Activated CD4-positive, alpha-beta T cell treated with anti-CD3 and anti-CD28 coated beads for 36 hours (primary cell): Measurements from ENCODE around the gene MED13L. TPM values are rescaled to one million over a fixed set of nuclear protein-coding genes. Genes with fewer than 3 reads are reported as not detected.
"Not testable (repeated sequence)": the region's sequence is repeated elsewhere in the genome, so short reads cannot be mapped to it uniquely, and the experiment has no call there.

Experiments
- ATAC-seq: fragments of 200-7000 bp; cut with Tn5 transposase; one replicate; pipeline ENCODE4 v1.10.0; 2021; ENCODE audit warnings: mild to moderate bottlenecking, moderate library complexity
- CTCF ChIA-PET: fragments of 350-600 bp; sonication (Branson Sonifier 250); formaldehyde crosslinking; loops from one replicate; lab custom pipeline; 2021; ENCODE audit warnings: antibody characterized with exemption; lab: Charles Lee
- POLR2A ChIA-PET: fragments of 350-600 bp; sonication (Branson Sonifier 250); formaldehyde crosslinking; loops from one replicate; lab custom pipeline; 2021; ENCODE audit warnings: antibody characterized with exemption, inconsistent platforms; lab: Charles Lee
- DNase-seq: peaks from one replicate; pipeline ENCODE4 v3.0.0-alpha.2; 2020
- H3K27ac Mint-ChIP-seq: one replicate; pipeline ENCODE4 v1.8.0; 2021; ENCODE audit warnings: mixed read lengths
- H3K27me3 Mint-ChIP-seq: one replicate; pipeline ENCODE4 v1.8.0; 2021; ENCODE audit warnings: mixed read lengths
- H3K36me3 Mint-ChIP-seq: one replicate; pipeline ENCODE4 v1.8.0; 2021; ENCODE audit warnings: low read depth, mixed read lengths
- H3K4me1 Mint-ChIP-seq: one replicate; pipeline ENCODE4 v1.8.0; 2021; ENCODE audit warnings: mixed read lengths
- H3K4me3 Mint-ChIP-seq: one replicate; pipeline ENCODE4 v1.8.0; 2021; ENCODE audit warnings: mild to moderate bottlenecking, moderate library complexity, mixed read lengths
- H3K9me3 Mint-ChIP-seq: one replicate; pipeline ENCODE4 v1.8.0; 2021; ENCODE audit warnings: low read depth, mixed read lengths
- intact Hi-C, 2 experiments: fragments of 100-400 bp; cut with DNase I in 1 of 2; cut with micrococcal nuclease in 1 of 2; formaldehyde crosslinking; loops; one replicate each; pipeline versions ENCODE4 v1.14.2 to v1.15.1; 2022 to 2024; cut with DNase I, micrococcal nuclease
- total RNA-seq, 2 experiments: library from RNA; stranded (reverse); gene quantifications; one replicate each; pipeline ENCODE4 v1.2.3, GENCODE V29; 2021

The MED13L gene
- total RNA-seq, 2 experiments from 2014 or later = 38.5 to 41.9 TPM

DNA sequence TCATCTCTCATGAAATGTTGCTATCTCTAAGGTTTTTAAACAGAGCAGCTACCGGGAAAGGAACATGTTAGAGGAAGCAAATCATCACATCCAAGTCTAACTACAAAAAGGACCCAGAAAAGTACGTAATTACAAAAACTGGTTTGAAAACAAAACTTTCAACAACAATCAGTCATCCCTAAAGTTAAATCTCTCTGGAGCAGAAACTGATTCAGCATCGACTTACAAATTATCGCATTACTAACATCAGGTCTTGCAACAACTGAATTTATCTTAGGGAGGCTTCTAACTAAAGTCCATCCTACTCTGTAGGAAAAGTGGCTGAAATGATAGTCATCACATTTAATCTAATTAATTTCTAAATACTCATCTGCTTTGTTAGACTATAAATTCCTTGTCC is 137.0 kb downstream of the MED13L start:
- no peak for DNase-seq
- ATAC-seq = no peak
- CTCF ChIA-PET = interaction anchor here (0.7 to 2.4 kb wide), 14 partner anchors 10 to 568 kb away, joined by 3 to 12 read pairs (median 5); no protein-coding TSS in a partner anchor
- intact Hi-C loops = loop anchor here in 1 of 2 experiments (5.0 kb wide), 3 partner anchors 57 to 457 kb away; partner anchors contain the start of gene MED13L
- no peaks in the 10 kb centered on the region for H3K9me3 Mint-ChIP-seq
- H3K4me3 Mint-ChIP-seq = no peak overlapping the region
- H3K27me3 Mint-ChIP-seq = no peaks in the 10 kb centered on the region
- peak overlapping the region; percentile 65 for H3K27ac Mint-ChIP-seq
- H3K36me3 Mint-ChIP-seq = no peaks in the 10 kb centered on the region
- POLR2A ChIA-PET = no interaction called here
- peaks cover 74% of the 10 kb centered on the region for H3K4me1 Mint-ChIP-seq

DNA sequence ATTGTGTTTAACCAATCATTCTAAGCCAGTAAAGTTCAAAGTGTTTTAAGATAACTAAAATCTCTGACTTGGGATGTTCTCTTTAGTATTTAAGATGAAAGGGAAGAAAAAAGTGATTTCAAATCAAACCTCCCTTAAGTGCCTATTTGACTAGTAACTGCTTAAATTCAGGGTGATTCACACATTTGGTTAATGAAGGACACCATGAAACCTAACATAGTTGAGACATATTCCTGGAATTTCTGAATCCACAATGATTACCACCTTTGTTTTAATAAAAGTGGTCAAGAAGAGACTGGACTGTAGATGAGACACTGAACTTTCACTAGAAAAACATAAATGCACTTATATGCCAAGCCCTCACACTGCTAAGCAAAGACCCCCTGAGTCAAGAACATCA is 138.7 kb downstream of the MED13L start:
- Mint-ChIP-seq H3K4me1 (peaks cover 73% of the 10 kb centered on the region), H3K4me3 (no peak overlapping the region), H3K27ac (peak overlapping the region; percentile 16), H3K36me3 (no peaks in the 10 kb centered on the region), H3K9me3 (no peaks in the 10 kb centered on the region), H3K27me3 (no peaks in the 10 kb centered on the region)
- ATAC-seq (peak; percentile 21), DNase-seq (no peak)
- POLR2A ChIA-PET = no interaction called here
- intact Hi-C loops = loop anchor here in 1 of 2 experiments (5.0 kb wide), 2 partner anchors 34 to 56 kb away; no protein-coding TSS in a partner anchor
- CTCF ChIA-PET = interaction anchor here (0.6 to 4.0 kb wide), 5 partner anchors 12 to 98 kb away, joined by 3 to 15 read pairs (median 5); no protein-coding TSS in a partner anchor

DNA sequence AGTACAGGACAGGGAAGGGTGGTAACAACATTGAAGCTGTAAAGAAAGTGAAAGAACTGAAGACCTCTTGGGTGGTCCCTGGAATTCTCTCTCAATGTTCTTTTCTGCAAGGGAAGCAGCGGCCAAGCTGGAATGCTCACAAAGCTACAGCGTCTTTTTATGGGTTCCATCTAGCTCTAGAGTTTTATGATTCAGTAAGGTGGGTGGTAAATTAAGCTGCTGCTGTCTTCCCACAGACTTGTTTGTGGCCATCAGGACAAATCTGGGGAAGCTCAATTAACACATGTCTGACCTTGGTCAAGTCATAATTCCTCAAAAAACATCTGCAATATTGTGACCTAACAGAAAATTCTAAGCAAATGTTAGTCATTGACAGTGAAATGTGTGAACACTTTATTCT is 139.1 kb downstream of the MED13L start:
- intact Hi-C loops = loop anchor here in 1 of 2 experiments (5.0 kb wide), 2 partner anchors 34 to 56 kb away; no protein-coding TSS in a partner anchor
- CTCF ChIA-PET = interaction anchor here (1.3 to 4.0 kb wide), 5 partner anchors 12 to 98 kb away, joined by 3 to 15 read pairs (median 5); no protein-coding TSS in a partner anchor
- POLR2A ChIA-PET = no interaction called here
- Mint-ChIP-seq H3K4me3 (no peak overlapping the region), H3K36me3 (no peaks in the 10 kb centered on the region), H3K27me3 (no peaks in the 10 kb centered on the region), H3K9me3 (no peaks in the 10 kb centered on the region), H3K4me1 (peaks cover 73% of the 10 kb centered on the region), H3K27ac (no peak overlapping the region)
- DNase-seq (no peak), ATAC-seq (no peak)

DNA sequence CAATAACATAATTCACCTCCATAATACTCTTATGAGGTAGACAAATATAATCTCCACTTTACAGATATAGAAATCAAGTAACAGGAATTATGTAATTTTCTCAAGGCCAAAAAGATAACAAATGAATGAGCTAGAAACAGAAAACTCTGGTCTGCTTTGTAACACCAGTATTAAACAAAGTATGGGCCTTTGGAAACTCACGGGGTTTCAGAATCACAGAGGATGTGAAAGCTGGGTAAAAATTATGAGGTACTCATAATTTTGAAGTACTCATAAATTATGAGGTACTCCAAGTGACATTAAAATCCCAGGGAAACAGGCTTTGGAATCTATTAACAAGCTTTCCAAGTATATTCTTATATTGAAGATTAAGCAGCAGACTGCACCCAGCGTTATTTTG is 140.2 kb downstream of the MED13L start:
- no peak overlapping the region for H3K4me3 Mint-ChIP-seq
- H3K27ac Mint-ChIP-seq = peak overlapping the region; percentile 86
- peaks cover 77% of the 10 kb centered on the region for H3K4me1 Mint-ChIP-seq
- H3K36me3 Mint-ChIP-seq = no peaks in the 10 kb centered on the region
- DNase-seq (no peak), ATAC-seq (no peak)
- no peaks in the 10 kb centered on the region for H3K27me3 Mint-ChIP-seq
- ChIA-PET CTCF (interaction anchor here (1.3 to 4.0 kb wide), 9 partner anchors 11 to 99 kb away, joined by 3 to 15 read pairs (median 4); no protein-coding TSS in a partner anchor), POLR2A (no interaction called here)
- intact Hi-C loops = loop anchor here in 1 of 2 experiments (5.0 kb wide), 2 partner anchors 35 to 55 kb away; no protein-coding TSS in a partner anchor
- H3K9me3 Mint-ChIP-seq = no peaks in the 10 kb centered on the region

DNA sequence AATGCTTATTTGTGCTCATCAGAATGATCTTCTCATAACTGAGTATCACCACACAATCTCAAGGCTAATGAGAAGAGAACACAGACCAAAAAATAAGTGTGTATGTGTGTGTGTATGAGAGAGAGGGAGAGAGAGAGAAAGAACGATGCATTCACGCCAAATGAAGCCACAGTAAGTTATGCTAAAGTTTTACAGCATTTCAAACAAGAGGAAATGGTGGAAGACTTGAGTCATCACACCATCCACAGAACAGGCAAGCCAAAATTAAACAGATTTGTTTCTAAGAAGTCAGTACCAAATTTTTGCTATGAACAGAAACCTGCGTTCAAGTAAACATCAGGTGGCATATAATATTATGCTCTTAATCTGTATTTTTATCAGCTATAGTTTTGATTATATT is 141.2 kb downstream of the MED13L start:
- peaks cover 76% of the 10 kb centered on the region for H3K4me1 Mint-ChIP-seq
- no peaks in the 10 kb centered on the region for H3K27me3 Mint-ChIP-seq
- DNase-seq (no peak), ATAC-seq (peak; percentile 70)
- ChIA-PET POLR2A (no interaction called here), CTCF (interaction anchor here (0.6 to 4.0 kb wide), 6 partner anchors 14 to 100 kb away, joined by 3 to 15 read pairs (median 3); no protein-coding TSS in a partner anchor)
- intact Hi-C loops = loop anchor here (1.0 to 5.0 kb wide), 3 partner anchors 36 to 76 kb away; no protein-coding TSS in a partner anchor
- no peaks in the 10 kb centered on the region for H3K9me3 Mint-ChIP-seq
- peak overlapping the region; percentile 52 for H3K4me3 Mint-ChIP-seq
- H3K27ac Mint-ChIP-seq = peak overlapping the region; percentile 94
- H3K36me3 Mint-ChIP-seq = no peaks in the 10 kb centered on the region

DNA sequence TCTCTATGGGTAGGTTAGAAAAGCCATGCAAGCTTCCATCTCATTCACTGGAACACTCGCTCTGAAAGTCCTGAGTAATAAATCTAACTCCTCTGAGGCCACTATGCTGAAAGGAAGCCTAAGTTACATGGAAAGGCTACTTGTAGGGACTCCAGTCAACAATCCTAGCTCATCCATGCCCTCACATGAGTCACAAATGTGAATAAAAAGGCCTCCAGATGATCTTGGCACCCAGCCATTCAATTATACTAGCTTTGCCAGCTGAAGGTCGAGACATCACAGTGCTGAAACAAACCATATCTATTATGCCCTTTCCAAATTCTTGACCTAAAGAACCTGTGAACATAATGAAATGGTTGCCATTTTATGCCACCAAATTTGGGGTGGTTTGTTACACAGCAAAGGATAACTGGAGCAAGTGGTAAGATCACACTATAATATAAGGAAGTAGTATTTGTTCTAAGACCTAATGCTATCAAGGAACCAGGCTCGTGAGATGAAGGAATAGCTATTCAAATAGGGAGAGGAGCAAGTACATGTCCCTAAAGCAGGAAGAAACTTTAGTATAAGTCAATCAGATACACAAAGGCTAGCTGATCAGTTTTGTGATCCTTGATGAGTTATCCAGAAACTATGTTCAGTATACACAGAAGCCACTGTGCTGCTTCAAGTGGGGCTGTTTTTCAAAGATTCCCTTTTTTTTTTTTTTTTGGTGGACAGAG is 142.1 kb downstream of the MED13L start:
- intact Hi-C loops = loop anchor here (1.0 to 5.0 kb wide), 5 partner anchors 10 to 69 kb away; no protein-coding TSS in a partner anchor
- CTCF ChIA-PET = interaction anchor here (0.6 to 4.0 kb wide), 3 partner anchors 28 to 101 kb away, joined by 4 to 15 read pairs (median 5); no protein-coding TSS in a partner anchor
- no peaks in the 10 kb centered on the region for H3K9me3 Mint-ChIP-seq
- no peaks in the 10 kb centered on the region for H3K36me3 Mint-ChIP-seq
- DNase-seq (no peak), ATAC-seq (peak; percentile 34)
- peak overlapping the region; percentile 47 for H3K27ac Mint-ChIP-seq
- POLR2A ChIA-PET = interaction anchor here (0.6 kb wide), 1 partner anchor 38 kb away, joined by 4 read pairs; no protein-coding TSS in a partner anchor
- peaks cover 79% of the 10 kb centered on the region for H3K4me1 Mint-ChIP-seq
- no peaks in the 10 kb centered on the region for H3K27me3 Mint-ChIP-seq
- no peak overlapping the region for H3K4me3 Mint-ChIP-seq

DNA sequence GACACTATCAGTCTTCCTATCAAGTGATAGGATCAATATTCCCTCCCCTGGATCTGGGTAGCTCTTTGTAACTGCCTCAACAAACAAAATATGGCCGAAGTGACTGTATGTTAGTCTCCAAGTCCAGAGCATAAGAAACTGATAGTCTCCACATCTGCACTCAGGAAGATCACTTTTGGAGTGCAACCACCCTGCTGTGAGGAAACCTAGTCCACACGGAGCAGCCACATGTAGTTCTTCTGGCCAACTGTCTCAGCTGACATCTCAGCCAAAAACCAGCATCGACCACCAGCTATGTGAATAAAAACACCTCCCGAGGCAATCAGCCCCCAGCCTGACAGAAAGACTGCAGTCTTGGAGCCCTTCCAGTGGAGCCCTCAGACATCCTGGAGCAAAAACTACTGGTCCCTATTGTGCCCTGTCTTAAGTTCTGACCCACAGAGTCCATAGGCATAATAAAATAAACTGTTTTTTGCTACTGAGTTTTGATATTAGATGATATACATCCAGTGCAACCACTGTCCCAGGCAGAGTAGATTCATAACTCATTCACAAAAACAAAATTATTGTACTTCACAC is 143.8 kb downstream of the MED13L start:
- DNase-seq (no peak), ATAC-seq (no peak)
- POLR2A ChIA-PET = no interaction called here
- peaks cover 84% of the 10 kb centered on the region for H3K4me1 Mint-ChIP-seq
- no peaks in the 10 kb centered on the region for H3K36me3 Mint-ChIP-seq
- CTCF ChIA-PET = interaction anchor here (1.5 kb wide), 1 partner anchor 33 kb away, joined by 4 read pairs; no protein-coding TSS in a partner anchor
- no peak overlapping the region for H3K4me3 Mint-ChIP-seq
- no peaks in the 10 kb centered on the region for H3K9me3 Mint-ChIP-seq
- peak overlapping the region; percentile 3 for H3K27ac Mint-ChIP-seq
- no peaks in the 10 kb centered on the region for H3K27me3 Mint-ChIP-seq
- intact Hi-C loops = loop anchor here in 1 of 2 experiments (1.0 to 2.0 kb wide), 2 partner anchors 9 to 67 kb away; no protein-coding TSS in a partner anchor

DNA sequence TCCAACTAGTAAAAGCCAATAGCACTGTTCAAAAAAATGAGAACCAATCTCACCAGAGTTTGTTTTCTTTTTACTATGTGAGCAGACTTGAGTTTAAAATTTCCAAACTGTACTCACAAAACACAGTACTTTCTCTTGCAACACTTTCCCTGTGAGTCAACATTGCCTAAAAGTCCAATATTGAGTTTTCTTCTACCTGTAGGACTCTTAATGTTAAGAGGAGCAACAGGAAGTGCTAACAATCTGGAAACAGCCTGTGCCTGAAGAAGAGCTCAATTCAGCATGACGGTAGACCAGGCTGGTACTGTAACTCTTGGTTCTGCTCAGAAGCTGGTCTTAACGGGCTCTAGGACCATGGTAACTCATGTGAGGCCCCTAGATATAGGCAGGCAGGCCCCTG is 144.3 kb downstream of the MED13L start:
- POLR2A ChIA-PET = no interaction called here
- Mint-ChIP-seq H3K4me1 (peaks cover 80% of the 10 kb centered on the region), H3K4me3 (no peak overlapping the region), H3K27ac (peak overlapping the region; percentile 3), H3K9me3 (no peaks in the 10 kb centered on the region), H3K36me3 (no peaks in the 10 kb centered on the region), H3K27me3 (no peaks in the 10 kb centered on the region)
- intact Hi-C loops = loop anchor here in 1 of 2 experiments (1.0 kb wide), 1 partner anchor 9 kb away; no protein-coding TSS in a partner anchor
- DNase-seq (no peak), ATAC-seq (peak; percentile 49)
- CTCF ChIA-PET = interaction anchor here (1.3 to 1.5 kb wide), 2 partner anchors 12 to 33 kb away, joined by 3 to 4 read pairs; no protein-coding TSS in a partner anchor

DNA sequence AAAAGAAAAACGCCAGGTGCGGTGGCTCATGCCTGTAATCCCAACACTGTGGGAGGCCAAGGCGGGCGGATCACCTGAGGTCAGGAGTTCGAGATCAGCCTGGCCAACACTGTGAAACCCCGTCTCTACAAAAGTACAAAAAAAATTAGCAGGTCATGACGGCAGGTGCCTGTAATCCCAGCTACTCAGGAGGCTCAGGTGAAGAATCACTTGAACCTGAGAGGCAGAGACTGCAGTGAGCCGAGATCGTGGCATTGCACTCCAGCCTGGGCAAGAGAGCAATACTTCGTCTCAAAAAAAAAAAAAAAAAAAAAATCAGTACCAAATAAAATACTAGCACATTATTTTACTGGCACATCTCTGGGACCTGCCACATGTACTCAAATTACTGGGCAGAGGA is 145.5 kb downstream of the MED13L start:
- CTCF ChIA-PET = interaction anchor here (1.3 kb wide), 1 partner anchor 11 kb away, joined by 3 read pairs; no protein-coding TSS in a partner anchor
- POLR2A ChIA-PET, H3K27me3 Mint-ChIP-seq, H3K9me3 Mint-ChIP-seq, H3K4me3 Mint-ChIP-seq, H3K27ac Mint-ChIP-seq, ATAC-seq, intact Hi-C loops, H3K36me3 Mint-ChIP-seq, DNase-seq: not testable (repeated sequence)
- peaks cover 81% of the 10 kb centered on the region for H3K4me1 Mint-ChIP-seq

DNA sequence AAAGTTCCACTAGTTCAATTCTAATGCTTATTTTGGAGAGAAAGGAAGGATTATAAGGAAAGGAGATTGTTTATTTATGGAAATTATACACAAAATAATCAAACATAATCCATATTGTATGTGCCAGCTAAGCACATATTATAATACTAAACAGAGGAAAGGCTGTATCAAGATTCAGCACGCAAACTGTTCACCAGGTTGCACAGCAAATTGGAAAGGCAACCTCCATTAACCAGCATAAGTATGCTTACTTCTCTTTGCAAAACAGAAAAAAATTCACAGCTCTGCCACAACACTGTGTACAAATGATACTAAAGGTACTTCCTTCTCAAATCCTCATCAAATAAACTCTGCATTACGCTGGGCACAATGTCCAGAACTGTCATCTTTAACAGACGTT is 146.3 kb downstream of the MED13L start:
- H3K4me3 Mint-ChIP-seq = no peak overlapping the region
- intact Hi-C loops = no loop called here
- H3K4me1 Mint-ChIP-seq = peaks cover 77% of the 10 kb centered on the region
- no peaks in the 10 kb centered on the region for H3K27me3 Mint-ChIP-seq
- H3K27ac Mint-ChIP-seq = no peak overlapping the region
- no peaks in the 10 kb centered on the region for H3K9me3 Mint-ChIP-seq
- no peak for ATAC-seq
- POLR2A ChIA-PET = no interaction called here
- H3K36me3 Mint-ChIP-seq = peaks cover 3% of the 10 kb centered on the region
- no peak for DNase-seq
- CTCF ChIA-PET = interaction anchor here (0.8 kb wide), 1 partner anchor 227 kb away, joined by 3 read pairs; no protein-coding TSS in a partner anchor

DNA sequence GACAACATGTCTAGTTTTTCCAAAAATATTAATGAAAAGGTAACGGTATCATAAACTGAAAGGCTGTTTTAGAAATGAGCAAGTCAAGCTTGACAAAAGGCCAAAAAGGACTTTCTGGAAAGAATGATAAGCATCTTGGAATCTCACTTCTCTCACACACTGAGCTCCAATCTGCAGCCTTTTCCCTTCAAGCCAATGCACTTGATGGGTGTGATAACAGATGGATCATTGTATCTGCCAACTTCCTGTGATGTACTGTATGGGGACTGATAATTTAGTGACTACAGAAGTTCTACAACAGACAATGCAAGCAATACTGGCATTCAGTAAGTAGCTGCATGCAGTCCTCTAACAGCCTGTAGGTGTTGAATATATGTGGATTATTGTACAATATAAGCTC is 147.1 kb downstream of the MED13L start:
- ChIA-PET POLR2A (no interaction called here), CTCF (interaction anchor here (0.6 to 1.3 kb wide), 9 partner anchors 11 to 579 kb away, joined by 3 to 5 read pairs (median 3); no protein-coding TSS in a partner anchor)
- H3K4me1 Mint-ChIP-seq = peaks cover 75% of the 10 kb centered on the region
- no peak for DNase-seq
- H3K9me3 Mint-ChIP-seq = no peaks in the 10 kb centered on the region
- H3K4me3 Mint-ChIP-seq = no peak overlapping the region
- no peak overlapping the region for H3K27ac Mint-ChIP-seq
- intact Hi-C loops = no loop called here
- ATAC-seq = peak; percentile 23
- no peaks in the 10 kb centered on the region for H3K27me3 Mint-ChIP-seq
- H3K36me3 Mint-ChIP-seq = peaks cover 3% of the 10 kb centered on the region
